Liver (tissue), 9 donors: ENCODE measurements around the gene CPHXL. TPM values are rescaled to one million over a fixed set of nuclear protein-coding genes. Genes with fewer than 3 reads are reported as not detected.

Source experiments
- DNase-seq: peaks from one replicate; pipeline ENCODE4 v3.0.0-alpha.2; 2017; ENCODE audit warnings: low spot score
- H3K27ac ChIP-seq, 2 donors: one replicate each; pipeline ENCODE4 v1.7.0; 2013; ENCODE audit warnings: inconsistent platforms in 2 of 2, low read length in 2 of 2, control low read depth in 1 of 2, low read depth in 1 of 2, mild to moderate bottlenecking in 1 of 2
- H3K27me3 ChIP-seq, 4 donors: one replicate each; pipeline versions ENCODE4 v1.6.1 to v1.7.0; 2013; ENCODE audit warnings: low read length in 3 of 4, inconsistent platforms in 1 of 4, mild to moderate bottlenecking in 1 of 4, moderate library complexity in 1 of 4; ENCODE audit not compliant: control insufficient read depth in 4 of 4, insufficient read depth in 4 of 4
- H3K36me3 ChIP-seq, 4 donors: one replicate each; pipeline versions ENCODE4 v1.6.1 to v1.7.0; 2013; ENCODE audit warnings: low read length in 3 of 4, mild to moderate bottlenecking in 3 of 4, low read depth in 1 of 4, moderate library complexity in 1 of 4; ENCODE audit not compliant: control insufficient read depth in 4 of 4, insufficient read depth in 3 of 4
- H3K4me1 ChIP-seq, 4 donors: one replicate each; pipeline versions ENCODE4 v1.6.1 to v1.7.0; 2013; ENCODE audit warnings: low read length in 3 of 4, mild to moderate bottlenecking in 3 of 4, moderate library complexity in 1 of 4; ENCODE audit not compliant: control insufficient read depth in 4 of 4, insufficient read depth in 4 of 4
- H3K4me3 ChIP-seq, 3 donors: one replicate each; pipeline versions ENCODE4 v1.6.1 to v1.7.0; 2013; ENCODE audit warnings: low read length in 3 of 3, control low read depth in 1 of 3, low read depth in 1 of 3, mild to moderate bottlenecking in 1 of 3
- H3K9ac ChIP-seq, 2 donors: one replicate each; pipeline ENCODE4 v1.7.0; 2013; ENCODE audit warnings: low read length in 2 of 2, mild to moderate bottlenecking in 2 of 2, moderate library complexity in 2 of 2, control low read depth in 1 of 2, low read depth in 1 of 2
- H3K9me3 ChIP-seq, 4 donors: one replicate each; pipeline versions ENCODE4 v1.6.1 to v1.7.0; 2013; ENCODE audit warnings: low read length in 3 of 4; ENCODE audit not compliant: control insufficient read depth in 4 of 4
- EGR1 ChIP-seq, 2 donors: IDR thresholded peaks; 2 replicates each; pipeline ENCODE4 v1.6.1; 2016 to 2018; ENCODE audit warnings: antibody characterized with exemption in 2 of 2, low read depth in 2 of 2
- GABPA ChIP-seq, 2 donors: IDR thresholded peaks in 1 of 2; conservative IDR thresholded peaks in 1 of 2; 2 replicates each; pipeline ENCODE4 v1.6.1; 2016; ENCODE audit warnings: antibody characterized with exemption in 2 of 2, mild to moderate bottlenecking in 1 of 2, moderate library complexity in 1 of 2
- HNF4A ChIP-seq, 2 donors: conservative IDR thresholded peaks; 2 replicates each; pipeline ENCODE4 v1.6.1; 2016; ENCODE audit warnings: antibody characterized with exemption in 2 of 2, mild to moderate bottlenecking in 2 of 2
- HNF4G ChIP-seq: IDR thresholded peaks from 2 replicates; pipeline ENCODE4 v1.6.1; 2016; ENCODE audit warnings: antibody characterized with exemption
- RAD21 ChIP-seq, 2 donors: IDR thresholded peaks; 2 replicates each; pipeline ENCODE4 v1.6.1; 2016; ENCODE audit warnings: antibody characterized with exemption in 2 of 2, mild to moderate bottlenecking in 2 of 2
- SP1 ChIP-seq: IDR thresholded peaks from 2 replicates; pipeline ENCODE4 v1.6.1; 2018; ENCODE audit warnings: antibody characterized with exemption, mild to moderate bottlenecking
- TAF1 ChIP-seq: conservative IDR thresholded peaks from 2 replicates; pipeline ENCODE4 v1.6.1; 2016; ENCODE audit warnings: antibody characterized with exemption, mild to moderate bottlenecking
- YY1 ChIP-seq: IDR thresholded peaks from 2 replicates; pipeline ENCODE4 v1.6.1; 2016; ENCODE audit warnings: antibody characterized with exemption, mild to moderate bottlenecking
- WGBS: extraction: QIAGEN DNeasy Blood & Tissue Kit; methylation state at CpG from one replicate; pipeline ENCODE4 v1.1.7; 2013; 5-methylcytosine and 5-hydroxymethylcytosine counted together
- polyA plus RNA-seq, 2 donors: library from polyadenylated mRNA; stranded (reverse) in 1 of 2; unstranded in 1 of 2; fragments of 200-250 nt in 1 of 2; fragments of >200 nt in 1 of 2; fragmentation: Nextera tagmentation in 1 of 2; extraction: Ambion mirVana in 1 of 2; gene quantifications; one replicate each; pipeline versions ENCODE4 v1.2.1 to v1.2.3, GENCODE V29; 2013 to 2015
- total RNA-seq, 2 donors: library from RNA; depleted of rRNA; stranded (reverse); fragments of >200 nt; gene quantifications; one replicate each; pipeline ENCODE4 v1.2.3, GENCODE V29; 2014
- TF ChIP-seq, protein P1 (sequence below): IDR thresholded peaks from 2 replicates; pipeline ENCODE4 v1.6.1; 2016; ENCODE audit warnings: antibody characterized with exemption
- TF ChIP-seq, protein P2 (sequence below): IDR thresholded peaks from 2 replicates; pipeline ENCODE4 v1.6.1; 2016; ENCODE audit warnings: antibody characterized with exemption
- donor health status: healthy.
- donor health status: healthy.
- donor health status: healthy.
- donor health status: healthy.
- donor health status: healthy.

The CPHXL gene
- total and polyA plus RNA-seq, 4 donors: not detected

DNA sequence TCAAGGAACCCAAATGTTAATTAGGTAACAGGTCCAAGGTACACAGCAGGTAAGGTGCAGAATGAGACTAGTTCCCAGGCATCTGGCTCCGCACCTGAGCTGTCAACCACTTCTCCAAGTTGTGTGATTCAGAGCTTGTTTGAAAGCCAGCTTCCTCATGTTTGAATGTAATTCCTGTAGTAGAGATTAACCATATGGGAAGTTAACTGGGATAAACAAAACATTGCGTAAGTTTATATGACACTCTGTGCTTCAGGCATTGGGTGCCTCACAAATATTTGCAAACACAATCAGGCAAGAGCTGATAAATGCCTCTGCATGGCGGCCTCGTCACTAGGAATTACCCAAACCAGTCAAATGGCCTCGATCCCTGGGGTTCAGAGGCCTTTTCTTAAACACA lies 27.9 kb upstream of the CPHXL start:
- no peak overlapping the region for H3K4me3 ChIP-seq
- no peaks in the 10 kb centered on the region for H3K36me3 ChIP-seq
- 39% methylated on average over 5 of the region's 5 CpGs for WGBS
- H3K4me1 ChIP-seq: no peaks in the 10 kb centered on the region
- no peak for DNase-seq
- peak; percentile 5 for TF ChIP-seq HNF4G
- TF ChIP-seq EGR1 (IDR thresholded peaks at IDR 0.05; ENCODE audit: low read depth in 2 of 2): no peak
- TF ChIP-seq, protein P1, sequence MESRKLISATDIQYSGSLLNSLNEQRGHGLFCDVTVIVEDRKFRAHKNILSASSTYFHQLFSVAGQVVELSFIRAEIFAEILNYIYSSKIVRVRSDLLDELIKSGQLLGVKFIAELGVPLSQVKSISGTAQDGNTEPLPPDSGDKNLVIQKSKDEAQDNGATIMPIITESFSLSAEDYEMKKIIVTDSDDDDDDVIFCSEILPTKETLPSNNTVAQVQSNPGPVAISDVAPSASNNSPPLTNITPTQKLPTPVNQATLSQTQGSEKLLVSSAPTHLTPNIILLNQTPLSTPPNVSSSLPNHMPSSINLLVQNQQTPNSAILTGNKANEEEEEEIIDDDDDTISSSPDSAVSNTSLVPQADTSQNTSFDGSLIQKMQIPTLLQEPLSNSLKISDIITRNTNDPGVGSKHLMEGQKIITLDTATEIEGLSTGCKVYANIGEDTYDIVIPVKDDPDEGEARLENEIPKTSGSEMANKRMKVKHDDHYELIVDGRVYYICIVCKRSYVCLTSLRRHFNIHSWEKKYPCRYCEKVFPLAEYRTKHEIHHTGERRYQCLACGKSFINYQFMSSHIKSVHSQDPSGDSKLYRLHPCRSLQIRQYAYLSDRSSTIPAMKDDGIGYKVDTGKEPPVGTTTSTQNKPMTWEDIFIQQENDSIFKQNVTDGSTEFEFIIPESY: no peak
- H3K27me3 ChIP-seq: no peaks in the 10 kb centered on the region
- H3K9ac ChIP-seq: no peak overlapping the region
- no peaks in the 10 kb centered on the region for H3K9me3 ChIP-seq
- no peak overlapping the region for H3K27ac ChIP-seq

DNA sequence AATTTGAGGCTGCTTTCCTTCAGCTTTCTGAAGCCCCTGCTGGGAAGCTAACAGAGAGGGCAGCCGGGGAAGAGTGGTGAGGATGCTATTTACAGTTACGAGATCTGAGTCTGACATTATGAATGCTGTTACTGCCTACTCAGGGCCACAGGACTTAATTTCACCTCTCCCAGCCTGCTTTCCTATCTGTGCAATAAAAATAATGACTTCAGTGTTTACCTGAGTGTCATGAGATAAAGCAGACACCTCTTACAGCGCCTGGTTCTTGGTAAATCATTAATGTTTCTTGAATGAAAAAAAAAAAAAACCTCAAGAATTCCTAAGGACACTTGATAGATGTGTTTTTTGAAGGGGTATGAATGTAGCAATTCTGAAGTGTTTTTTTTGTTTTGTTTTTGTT lies 24.2 kb upstream of the CPHXL start:
- Histone ChIP-seq H3K36me3 (no peaks in the 10 kb centered on the region), H3K27me3 (no peaks in the 10 kb centered on the region), H3K4me1 (no peaks in the 10 kb centered on the region), H3K9me3 (no peaks in the 10 kb centered on the region), H3K4me3 (no peak overlapping the region), H3K9ac (no peak overlapping the region), H3K27ac (no peak overlapping the region)
- TF ChIP-seq TAF1: no peak
- TF ChIP-seq, protein P2, sequence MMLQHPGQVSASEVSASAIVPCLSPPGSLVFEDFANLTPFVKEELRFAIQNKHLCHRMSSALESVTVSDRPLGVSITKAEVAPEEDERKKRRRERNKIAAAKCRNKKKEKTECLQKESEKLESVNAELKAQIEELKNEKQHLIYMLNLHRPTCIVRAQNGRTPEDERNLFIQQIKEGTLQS: no peak
- TF ChIP-seq, protein P1: no peak
- TF ChIP-seq HNF4A (conservative IDR thresholded peaks at IDR 0.05): no peak
- WGBS: 64% methylated on average over 3 of the region's 3 CpGs
- DNase-seq: no peak

DNA sequence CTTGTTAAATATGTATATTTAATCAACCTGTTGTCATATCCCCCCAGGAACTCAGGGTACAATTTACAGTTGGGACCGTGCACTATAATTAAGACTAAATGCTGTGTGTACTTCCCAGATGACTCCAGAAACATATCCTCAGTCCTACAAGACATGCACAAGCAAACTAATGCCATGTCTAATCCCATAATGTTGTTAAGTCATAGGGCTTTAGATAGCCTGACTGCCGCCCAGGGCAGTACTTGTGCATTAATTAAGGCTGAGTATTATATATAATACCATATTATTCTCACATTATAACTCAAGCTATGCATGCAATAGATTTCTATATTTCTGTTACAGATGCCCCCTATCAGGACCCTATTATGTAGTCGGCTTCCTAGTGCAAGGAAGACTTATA lies 20.1 kb upstream of the CPHXL start:
- H3K27me3 ChIP-seq: no peaks in the 10 kb centered on the region
- DNase-seq: no peak
- H3K9ac ChIP-seq: no peak overlapping the region
- TF ChIP-seq YY1 (no peak), TAF1 (no peak), GABPA (IDR thresholded peaks at IDR 0.05 in 1 of 2, conservative IDR thresholded peaks at IDR 0.05 in 1 of 2) (no peak), RAD21 (IDR thresholded peaks at IDR 0.05) (no peak), SP1 (no peak)
- WGBS: 88% methylated on average over 3 of the region's 3 CpGs
- no peak overlapping the region for H3K27ac ChIP-seq
- H3K4me3 ChIP-seq: no peak overlapping the region
- peaks cover 0 to 3% (median under 1%) of the 10 kb centered on the region in 4 donors for H3K9me3 ChIP-seq
- H3K36me3 ChIP-seq: no peaks in the 10 kb centered on the region
- no peaks in the 10 kb centered on the region for H3K4me1 ChIP-seq
